Measurements from ENCODE around the gene PEX11G. TPM values are rescaled to one million over a fixed set of nuclear protein-coding genes. Genes with fewer than 3 reads are reported as not detected.

The PEX11G gene
- total RNA-seq, 1 experiment from 2014 or later: 3.9 TPM

DNA sequence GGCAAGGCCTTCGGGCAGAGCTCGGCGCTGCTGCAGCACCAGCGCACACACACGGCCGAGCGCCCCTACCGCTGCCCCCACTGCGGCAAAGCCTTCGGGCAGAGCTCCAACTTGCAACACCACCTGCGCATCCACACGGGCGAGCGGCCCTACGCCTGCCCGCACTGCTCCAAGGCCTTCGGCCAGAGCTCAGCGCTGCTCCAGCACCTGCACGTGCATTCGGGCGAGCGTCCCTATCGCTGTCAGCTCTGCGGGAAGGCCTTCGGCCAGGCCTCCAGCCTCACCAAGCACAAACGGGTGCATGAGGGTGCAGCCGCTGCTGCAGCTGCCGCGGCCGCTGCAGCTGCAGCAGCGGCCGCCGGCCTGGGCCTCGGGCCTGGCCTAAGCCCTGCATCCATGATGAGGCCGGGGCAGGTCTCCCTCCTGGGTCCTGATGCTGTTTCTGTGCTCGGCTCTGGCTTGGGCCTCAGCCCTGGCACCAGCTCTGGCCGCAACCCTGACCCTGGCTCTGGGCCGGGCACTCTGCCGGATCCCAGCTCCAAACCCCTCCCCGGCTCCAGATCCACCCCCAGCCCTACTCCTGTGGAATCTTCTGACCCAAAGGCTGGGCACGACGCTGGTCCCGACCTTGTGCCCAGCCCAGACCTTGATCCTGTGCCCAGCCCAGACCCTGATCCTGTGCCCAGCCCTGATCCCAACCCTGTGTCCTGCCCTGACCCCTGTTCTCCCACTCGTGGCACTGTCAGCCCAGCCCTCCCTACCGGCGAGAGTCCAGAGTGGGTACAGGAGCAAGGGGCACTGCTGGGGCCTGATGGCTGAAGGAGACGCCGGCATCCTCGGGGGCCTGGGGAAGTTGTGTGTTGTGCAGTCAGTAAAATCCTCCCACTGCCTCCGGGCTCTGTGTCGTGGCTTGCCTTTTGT lies 31.6 kb upstream of the PEX11G start:
- no TSS peak for BruUV-seq (replicated peaks)
- TF ChIP-seq, protein P1, sequence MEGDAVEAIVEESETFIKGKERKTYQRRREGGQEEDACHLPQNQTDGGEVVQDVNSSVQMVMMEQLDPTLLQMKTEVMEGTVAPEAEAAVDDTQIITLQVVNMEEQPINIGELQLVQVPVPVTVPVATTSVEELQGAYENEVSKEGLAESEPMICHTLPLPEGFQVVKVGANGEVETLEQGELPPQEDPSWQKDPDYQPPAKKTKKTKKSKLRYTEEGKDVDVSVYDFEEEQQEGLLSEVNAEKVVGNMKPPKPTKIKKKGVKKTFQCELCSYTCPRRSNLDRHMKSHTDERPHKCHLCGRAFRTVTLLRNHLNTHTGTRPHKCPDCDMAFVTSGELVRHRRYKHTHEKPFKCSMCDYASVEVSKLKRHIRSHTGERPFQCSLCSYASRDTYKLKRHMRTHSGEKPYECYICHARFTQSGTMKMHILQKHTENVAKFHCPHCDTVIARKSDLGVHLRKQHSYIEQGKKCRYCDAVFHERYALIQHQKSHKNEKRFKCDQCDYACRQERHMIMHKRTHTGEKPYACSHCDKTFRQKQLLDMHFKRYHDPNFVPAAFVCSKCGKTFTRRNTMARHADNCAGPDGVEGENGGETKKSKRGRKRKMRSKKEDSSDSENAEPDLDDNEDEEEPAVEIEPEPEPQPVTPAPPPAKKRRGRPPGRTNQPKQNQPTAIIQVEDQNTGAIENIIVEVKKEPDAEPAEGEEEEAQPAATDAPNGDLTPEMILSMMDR (IDR thresholded peaks at IDR 0.05; ENCODE audit: insufficient read depth in 1 of 2, low read depth in 1 of 2, low read length in 1 of 2, severe bottlenecking in 1 of 2, unreplicated experiment in 1 of 2): no peak
- Histone ChIP-seq H3K36me3 (ENCODE audit: control insufficient read depth, insufficient read depth, low read length) (peaks cover 1% of the 10 kb centered on the region; the same call in 1 of the 2 replicates), H3K9me3 (no peaks in the 10 kb centered on the region), H3K4me1 (peaks cover 14% of the 10 kb centered on the region), H3K4me3 (ENCODE audit: low read depth, low read length) (no peak overlapping the region), H3K27me3 (replicated peaks; ENCODE audit: control insufficient read depth, insufficient read depth, low read length) (no peaks in the 10 kb centered on the region)
- Mint-ChIP-seq H3K27ac (ENCODE audit: unreplicated experiment) (no peak overlapping the region), H3K4me3 (ENCODE audit: unreplicated experiment) (no peak overlapping the region), H3K4me1 (ENCODE audit: low read depth, unreplicated experiment) (peaks cover 13% of the 10 kb centered on the region), H3K27me3 (ENCODE audit: insufficient read depth, unreplicated experiment) (no peaks in the 10 kb centered on the region), H3K36me3 (ENCODE audit: insufficient read depth, unreplicated experiment) (peaks cover 24% of the 10 kb centered on the region), H3K9me3 (ENCODE audit: unreplicated experiment) (no peaks in the 10 kb centered on the region)
- CTCF ChIA-PET: no interaction called here
- POLR2A ChIA-PET: no interaction called here
- intact Hi-C loops (cut with micrococcal nuclease; ENCODE audit: unreplicated experiment): no loop called here
- DNase-seq: no peak

DNA sequence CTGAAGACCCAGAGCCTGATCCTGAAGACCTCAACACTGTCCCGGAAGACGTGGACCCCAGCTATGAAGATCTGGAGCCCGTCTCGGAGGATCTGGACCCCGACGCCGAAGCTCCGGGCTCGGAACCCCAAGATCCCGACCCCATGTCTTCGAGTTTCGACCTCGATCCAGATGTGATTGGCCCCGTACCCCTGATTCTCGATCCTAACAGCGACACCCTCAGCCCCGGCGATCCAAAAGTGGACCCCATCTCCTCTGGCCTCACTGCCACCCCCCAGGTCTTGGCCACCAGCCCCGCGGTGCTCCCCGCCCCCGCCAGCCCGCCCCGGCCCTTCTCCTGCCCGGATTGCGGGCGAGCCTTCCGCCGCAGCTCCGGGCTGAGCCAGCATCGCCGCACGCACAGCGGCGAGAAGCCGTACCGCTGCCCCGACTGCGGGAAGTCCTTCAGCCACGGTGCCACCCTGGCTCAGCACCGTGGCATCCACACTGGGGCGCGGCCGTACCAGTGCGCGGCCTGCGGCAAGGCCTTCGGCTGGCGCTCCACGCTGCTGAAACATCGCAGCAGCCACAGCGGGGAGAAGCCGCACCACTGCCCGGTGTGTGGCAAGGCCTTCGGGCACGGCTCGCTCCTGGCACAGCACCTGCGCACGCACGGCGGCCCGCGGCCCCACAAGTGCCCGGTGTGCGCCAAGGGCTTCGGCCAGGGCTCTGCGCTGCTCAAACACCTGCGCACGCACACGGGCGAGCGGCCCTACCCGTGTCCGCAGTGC lies 30.7 kb upstream of the PEX11G start:
- H3K36me3 ChIP-seq (ENCODE audit: control insufficient read depth, insufficient read depth, low read length): peaks cover 1% of the 10 kb centered on the region; the same call in 1 of the 2 replicates
- Mint-ChIP-seq H3K27ac (ENCODE audit: unreplicated experiment) (no peak overlapping the region), H3K27me3 (ENCODE audit: insufficient read depth, unreplicated experiment) (no peaks in the 10 kb centered on the region), H3K36me3 (ENCODE audit: insufficient read depth, unreplicated experiment) (peaks cover 26% of the 10 kb centered on the region), H3K9me3 (ENCODE audit: unreplicated experiment) (no peaks in the 10 kb centered on the region), H3K4me1 (ENCODE audit: low read depth, unreplicated experiment) (peaks cover 16% of the 10 kb centered on the region), H3K4me3 (ENCODE audit: unreplicated experiment) (no peak overlapping the region)
- ChIA-PET POLR2A (no interaction called here), CTCF (no interaction called here)
- no TSS peak for BruUV-seq (replicated peaks)
- H3K9me3 ChIP-seq: no peaks in the 10 kb centered on the region
- DNase-seq: no peak
- H3K4me3 ChIP-seq (ENCODE audit: low read depth, low read length): no peak overlapping the region
- intact Hi-C loops (cut with micrococcal nuclease; ENCODE audit: unreplicated experiment): loop anchor here (10.0 kb wide), 1 partner anchor 125 kb away; no protein-coding TSS in a partner anchor
- H3K4me1 ChIP-seq: peaks cover 15% of the 10 kb centered on the region
- TF ChIP-seq, protein P1 (IDR thresholded peaks at IDR 0.05; ENCODE audit: insufficient read depth in 1 of 2, low read depth in 1 of 2, low read length in 1 of 2, severe bottlenecking in 1 of 2, unreplicated experiment in 1 of 2): no peak
- H3K27me3 ChIP-seq (replicated peaks; ENCODE audit: control insufficient read depth, insufficient read depth, low read length): no peaks in the 10 kb centered on the region

DNA sequence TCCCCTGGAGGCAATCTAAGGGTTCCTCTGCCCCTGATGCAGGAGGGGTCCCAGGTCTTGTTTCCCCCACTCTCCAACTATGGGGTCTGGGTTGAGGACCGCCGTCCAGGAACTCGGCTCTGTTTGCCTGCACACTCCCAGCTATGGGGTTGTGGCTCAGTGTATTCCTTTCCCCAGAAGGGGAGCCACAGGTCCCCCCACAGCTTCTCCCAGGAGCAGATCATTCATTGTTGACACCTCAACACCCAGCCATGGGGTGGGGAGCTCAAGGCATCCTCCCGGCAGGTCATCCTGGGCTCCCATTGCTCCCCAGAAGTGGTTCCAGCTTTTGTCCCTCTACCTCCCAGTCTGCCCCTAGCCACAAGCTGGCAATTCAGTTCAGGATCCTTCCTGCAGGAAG lies 28.0 kb upstream of the PEX11G start:
- CTCF ChIA-PET: no interaction called here

More for the DNA sequence above, 28.0 kb upstream of the PEX11G start:
- peak overlapping the region; percentile 75 for H3K4me3 ChIP-seq (ENCODE audit: low read depth, low read length)
- TF ChIP-seq, protein P1 (IDR thresholded peaks at IDR 0.05; ENCODE audit: insufficient read depth in 1 of 2, low read depth in 1 of 2, low read length in 1 of 2, severe bottlenecking in 1 of 2, unreplicated experiment in 1 of 2): no peak
- no peak for DNase-seq
- H3K36me3 ChIP-seq (ENCODE audit: control insufficient read depth, insufficient read depth, low read length): peaks cover 1% of the 10 kb centered on the region; the same call in 1 of the 2 replicates
- no peak overlapping the region for H3K27ac Mint-ChIP-seq (ENCODE audit: unreplicated experiment)
- peaks cover 7% of the 10 kb centered on the region for H3K4me1 ChIP-seq
- no peaks in the 10 kb centered on the region for H3K9me3 ChIP-seq
- peak overlapping the region; percentile 70 for H3K4me3 Mint-ChIP-seq (ENCODE audit: unreplicated experiment)
- H3K9me3 Mint-ChIP-seq (ENCODE audit: unreplicated experiment): no peaks in the 10 kb centered on the region
- peaks cover 15% of the 10 kb centered on the region for H3K36me3 Mint-ChIP-seq (ENCODE audit: insufficient read depth, unreplicated experiment)
- peaks cover 11% of the 10 kb centered on the region for H3K4me1 Mint-ChIP-seq (ENCODE audit: low read depth, unreplicated experiment)
- intact Hi-C loops (cut with micrococcal nuclease; ENCODE audit: unreplicated experiment): loop anchor here (10.0 kb wide), 1 partner anchor 122 kb away; no protein-coding TSS in a partner anchor
- no TSS peak for BruUV-seq (replicated peaks)
- no peaks in the 10 kb centered on the region for H3K27me3 ChIP-seq (replicated peaks; ENCODE audit: control insufficient read depth, insufficient read depth, low read length)
- POLR2A ChIA-PET: interaction anchor here (0.9 kb wide), 1 partner anchor 11 kb away, joined by 3 read pairs; no protein-coding TSS in a partner anchor
- no peaks in the 10 kb centered on the region for H3K27me3 Mint-ChIP-seq (ENCODE audit: insufficient read depth, unreplicated experiment)

Data from Caco-2 (cell line).